Measurements from ENCODE around the gene GLRA3.

The GLRA3 gene

GRCh38 chr4:174591243-174592021, 237.6 kb downstream of the GLRA3 start:
- no peak for DNase-seq

GRCh38 chr4:174590336-174590735, 238.7 kb downstream of the GLRA3 start:
- DNase-seq = no peak
